Measurements from ENCODE around the gene FOXO6.

DNA sequence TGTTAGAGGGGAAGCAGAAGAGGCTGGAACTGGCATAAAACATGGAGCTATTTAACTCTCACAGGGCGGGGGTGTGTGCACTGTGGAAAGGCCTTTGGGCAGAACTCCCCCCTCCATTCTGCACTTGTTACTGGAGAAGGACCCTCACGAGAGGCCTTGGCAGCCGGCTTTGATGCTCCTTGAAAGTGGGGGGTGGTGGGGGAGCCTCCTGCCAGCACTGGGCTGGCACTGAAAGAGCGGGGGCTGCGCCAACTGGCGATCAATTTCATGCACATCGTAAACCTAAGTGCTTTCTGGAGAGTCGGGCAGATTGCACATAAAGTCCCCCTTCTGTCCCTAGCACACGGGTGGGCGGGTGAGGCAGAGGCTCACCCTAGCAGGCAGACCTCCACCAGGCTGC lies 28.9 kb downstream of the FOXO6 start:
- TF ChIP-seq BACH2 (CRISPR knock-in tag; IDR thresholded peaks at IDR 0.05; ENCODE audit: borderline replicate concordance) = no peak
- TF ChIP-seq, protein P1, sequence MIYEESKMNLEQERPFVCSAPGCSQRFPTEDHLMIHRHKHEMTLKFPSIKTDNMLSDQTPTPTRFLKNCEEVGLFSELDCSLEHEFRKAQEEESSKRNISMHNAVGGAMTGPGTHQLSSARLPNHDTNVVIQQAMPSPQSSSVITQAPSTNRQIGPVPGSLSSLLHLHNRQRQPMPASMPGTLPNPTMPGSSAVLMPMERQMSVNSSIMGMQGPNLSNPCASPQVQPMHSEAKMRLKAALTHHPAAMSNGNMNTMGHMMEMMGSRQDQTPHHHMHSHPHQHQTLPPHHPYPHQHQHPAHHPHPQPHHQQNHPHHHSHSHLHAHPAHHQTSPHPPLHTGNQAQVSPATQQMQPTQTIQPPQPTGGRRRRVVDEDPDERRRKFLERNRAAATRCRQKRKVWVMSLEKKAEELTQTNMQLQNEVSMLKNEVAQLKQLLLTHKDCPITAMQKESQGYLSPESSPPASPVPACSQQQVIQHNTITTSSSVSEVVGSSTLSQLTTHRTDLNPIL (CRISPR knock-in tag; IDR thresholded peaks at IDR 0.05; ENCODE audit: low read depth) = no peak
- TF ChIP-seq, protein P2, sequence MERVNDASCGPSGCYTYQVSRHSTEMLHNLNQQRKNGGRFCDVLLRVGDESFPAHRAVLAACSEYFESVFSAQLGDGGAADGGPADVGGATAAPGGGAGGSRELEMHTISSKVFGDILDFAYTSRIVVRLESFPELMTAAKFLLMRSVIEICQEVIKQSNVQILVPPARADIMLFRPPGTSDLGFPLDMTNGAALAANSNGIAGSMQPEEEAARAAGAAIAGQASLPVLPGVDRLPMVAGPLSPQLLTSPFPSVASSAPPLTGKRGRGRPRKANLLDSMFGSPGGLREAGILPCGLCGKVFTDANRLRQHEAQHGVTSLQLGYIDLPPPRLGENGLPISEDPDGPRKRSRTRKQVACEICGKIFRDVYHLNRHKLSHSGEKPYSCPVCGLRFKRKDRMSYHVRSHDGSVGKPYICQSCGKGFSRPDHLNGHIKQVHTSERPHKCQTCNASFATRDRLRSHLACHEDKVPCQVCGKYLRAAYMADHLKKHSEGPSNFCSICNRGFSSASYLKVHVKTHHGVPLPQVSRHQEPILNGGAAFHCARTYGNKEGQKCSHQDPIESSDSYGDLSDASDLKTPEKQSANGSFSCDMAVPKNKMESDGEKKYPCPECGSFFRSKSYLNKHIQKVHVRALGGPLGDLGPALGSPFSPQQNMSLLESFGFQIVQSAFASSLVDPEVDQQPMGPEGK (CRISPR knock-in tag; IDR thresholded peaks at IDR 0.05; ENCODE audit: borderline replicate concordance) = no peak
- no peak for TF ChIP-seq ZFP3 (CRISPR knock-in tag; IDR thresholded peaks at IDR 0.05)
- TF ChIP-seq SNAI2 (CRISPR knock-in tag; IDR thresholded peaks at IDR 0.05) = no peak
- no peak for TF ChIP-seq ESRRG (CRISPR knock-in tag; IDR thresholded peaks at IDR 0.05)
- TF ChIP-seq, protein P3, sequence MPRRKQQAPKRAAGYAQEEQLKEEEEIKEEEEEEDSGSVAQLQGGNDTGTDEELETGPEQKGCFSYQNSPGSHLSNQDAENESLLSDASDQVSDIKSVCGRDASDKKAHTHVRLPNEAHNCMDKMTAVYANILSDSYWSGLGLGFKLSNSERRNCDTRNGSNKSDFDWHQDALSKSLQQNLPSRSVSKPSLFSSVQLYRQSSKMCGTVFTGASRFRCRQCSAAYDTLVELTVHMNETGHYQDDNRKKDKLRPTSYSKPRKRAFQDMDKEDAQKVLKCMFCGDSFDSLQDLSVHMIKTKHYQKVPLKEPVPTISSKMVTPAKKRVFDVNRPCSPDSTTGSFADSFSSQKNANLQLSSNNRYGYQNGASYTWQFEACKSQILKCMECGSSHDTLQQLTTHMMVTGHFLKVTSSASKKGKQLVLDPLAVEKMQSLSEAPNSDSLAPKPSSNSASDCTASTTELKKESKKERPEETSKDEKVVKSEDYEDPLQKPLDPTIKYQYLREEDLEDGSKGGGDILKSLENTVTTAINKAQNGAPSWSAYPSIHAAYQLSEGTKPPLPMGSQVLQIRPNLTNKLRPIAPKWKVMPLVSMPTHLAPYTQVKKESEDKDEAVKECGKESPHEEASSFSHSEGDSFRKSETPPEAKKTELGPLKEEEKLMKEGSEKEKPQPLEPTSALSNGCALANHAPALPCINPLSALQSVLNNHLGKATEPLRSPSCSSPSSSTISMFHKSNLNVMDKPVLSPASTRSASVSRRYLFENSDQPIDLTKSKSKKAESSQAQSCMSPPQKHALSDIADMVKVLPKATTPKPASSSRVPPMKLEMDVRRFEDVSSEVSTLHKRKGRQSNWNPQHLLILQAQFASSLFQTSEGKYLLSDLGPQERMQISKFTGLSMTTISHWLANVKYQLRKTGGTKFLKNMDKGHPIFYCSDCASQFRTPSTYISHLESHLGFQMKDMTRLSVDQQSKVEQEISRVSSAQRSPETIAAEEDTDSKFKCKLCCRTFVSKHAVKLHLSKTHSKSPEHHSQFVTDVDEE (CRISPR knock-in tag; IDR thresholded peaks at IDR 0.05) = no peak
- no peak for TF ChIP-seq ZNF565 (CRISPR knock-in tag; conservative IDR thresholded peaks at IDR 0.05; ENCODE audit: low read depth)
- no peak for TF ChIP-seq TCF4 (CRISPR knock-in tag; IDR thresholded peaks at IDR 0.05; ENCODE audit: borderline replicate concordance)
- no peak for TF ChIP-seq ZNF8 (CRISPR knock-in tag; IDR thresholded peaks at IDR 0.05)
- TF ChIP-seq, protein P4, sequence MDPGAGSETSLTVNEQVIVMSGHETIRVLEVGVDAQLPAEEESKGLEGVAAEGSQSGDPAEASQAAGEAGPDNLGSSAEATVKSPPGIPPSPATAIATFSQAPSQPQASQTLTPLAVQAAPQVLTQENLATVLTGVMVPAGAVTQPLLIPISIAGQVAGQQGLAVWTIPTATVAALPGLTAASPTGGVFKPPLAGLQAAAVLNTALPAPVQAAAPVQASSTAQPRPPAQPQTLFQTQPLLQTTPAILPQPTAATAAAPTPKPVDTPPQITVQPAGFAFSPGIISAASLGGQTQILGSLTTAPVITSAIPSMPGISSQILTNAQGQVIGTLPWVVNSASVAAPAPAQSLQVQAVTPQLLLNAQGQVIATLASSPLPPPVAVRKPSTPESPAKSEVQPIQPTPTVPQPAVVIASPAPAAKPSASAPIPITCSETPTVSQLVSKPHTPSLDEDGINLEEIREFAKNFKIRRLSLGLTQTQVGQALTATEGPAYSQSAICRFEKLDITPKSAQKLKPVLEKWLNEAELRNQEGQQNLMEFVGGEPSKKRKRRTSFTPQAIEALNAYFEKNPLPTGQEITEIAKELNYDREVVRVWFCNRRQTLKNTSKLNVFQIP (CRISPR knock-in tag; IDR thresholded peaks at IDR 0.05; ENCODE audit: borderline replicate concordance, low read depth) = no peak
- TF ChIP-seq OSR1 (CRISPR knock-in tag; IDR thresholded peaks at IDR 0.05) = no peak
- TF ChIP-seq RARB (CRISPR knock-in tag; IDR thresholded peaks at IDR 0.05) = no peak
